ENCODE results near the gene MPP3.

DNA sequence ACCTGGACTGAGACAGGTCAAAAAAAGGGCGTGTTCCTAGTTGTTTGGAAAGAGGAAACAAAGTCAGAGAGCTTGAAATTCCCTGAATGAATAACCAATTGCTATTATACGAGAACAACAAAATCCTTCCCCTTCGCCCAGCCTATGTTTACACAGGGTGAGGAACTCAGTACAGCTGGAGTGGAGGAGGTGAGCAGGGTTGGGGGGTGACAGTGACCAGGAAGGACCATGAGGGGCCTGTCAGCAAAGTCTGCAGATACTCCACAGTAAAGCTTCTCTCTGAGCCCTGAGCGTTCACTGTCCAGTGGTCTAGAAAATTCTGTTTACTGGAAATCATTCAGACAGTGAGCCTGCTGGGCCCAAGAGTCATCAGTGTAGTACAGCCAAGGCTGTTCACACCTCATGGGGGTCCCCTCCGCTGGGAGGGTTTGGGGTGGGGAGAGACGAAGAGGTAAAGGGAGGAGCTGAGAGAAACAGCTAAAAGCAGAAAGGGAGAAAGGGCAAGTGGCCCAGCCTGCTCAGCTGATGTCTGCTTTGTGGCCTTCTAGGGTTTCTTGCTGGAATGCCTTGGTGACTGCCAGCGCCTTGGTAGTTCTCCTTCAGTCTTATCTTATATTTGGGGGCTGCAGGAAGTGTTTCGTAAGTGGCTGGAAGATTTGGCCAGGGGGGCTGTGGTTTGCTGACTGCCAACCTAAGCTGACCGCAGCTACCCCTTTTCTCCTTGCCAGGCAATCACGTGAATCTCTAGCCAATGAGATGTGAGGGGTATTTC lies 59.9 kb downstream of the MPP3 start:
- TF ChIP-seq CEBPB (IDR thresholded peaks at IDR 0.05) (no peak), TEAD4 (IDR thresholded peaks at IDR 0.05) (no peak), CREB1 (IDR thresholded peaks at IDR 0.05; ENCODE audit: low read depth) (no peak), FOXM1 (IDR thresholded peaks at IDR 0.05; ENCODE audit: borderline replicate concordance, low read depth) (no peak), TAF1 (IDR thresholded peaks at IDR 0.05; ENCODE audit: low read depth) (no peak), TCF12 (IDR thresholded peaks at IDR 0.05; ENCODE audit: low read depth) (no peak), YY1 (IDR thresholded peaks at IDR 0.05; ENCODE audit: low read depth) (no peak), EP300 (IDR thresholded peaks at IDR 0.05; ENCODE audit: borderline replicate concordance) (no peak)
- TF ChIP-seq, protein P1, sequence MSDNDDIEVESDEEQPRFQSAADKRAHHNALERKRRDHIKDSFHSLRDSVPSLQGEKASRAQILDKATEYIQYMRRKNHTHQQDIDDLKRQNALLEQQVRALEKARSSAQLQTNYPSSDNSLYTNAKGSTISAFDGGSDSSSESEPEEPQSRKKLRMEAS (IDR thresholded peaks at IDR 0.05), result no peak
